Hematopoietic multipotent progenitor cell treated with erythropoietin and hydrocortisone succinate and interleukin-3 and kit ligand, for 8 days (in vitro differentiated cells): ENCODE measurements around the gene IBTK.
A peak's percentile ranks its signal among the peaks of the same experiment; 100 is the strongest.
"Not testable (repeated sequence)": the region's sequence is repeated elsewhere in the genome, so short reads cannot be mapped to it uniquely, and the experiment has no call there.

Experiments
- DNase-seq: peaks from one replicate; pipeline ENCODE4 v3.0.0-alpha.2; 2015

The IBTK gene

DNA sequence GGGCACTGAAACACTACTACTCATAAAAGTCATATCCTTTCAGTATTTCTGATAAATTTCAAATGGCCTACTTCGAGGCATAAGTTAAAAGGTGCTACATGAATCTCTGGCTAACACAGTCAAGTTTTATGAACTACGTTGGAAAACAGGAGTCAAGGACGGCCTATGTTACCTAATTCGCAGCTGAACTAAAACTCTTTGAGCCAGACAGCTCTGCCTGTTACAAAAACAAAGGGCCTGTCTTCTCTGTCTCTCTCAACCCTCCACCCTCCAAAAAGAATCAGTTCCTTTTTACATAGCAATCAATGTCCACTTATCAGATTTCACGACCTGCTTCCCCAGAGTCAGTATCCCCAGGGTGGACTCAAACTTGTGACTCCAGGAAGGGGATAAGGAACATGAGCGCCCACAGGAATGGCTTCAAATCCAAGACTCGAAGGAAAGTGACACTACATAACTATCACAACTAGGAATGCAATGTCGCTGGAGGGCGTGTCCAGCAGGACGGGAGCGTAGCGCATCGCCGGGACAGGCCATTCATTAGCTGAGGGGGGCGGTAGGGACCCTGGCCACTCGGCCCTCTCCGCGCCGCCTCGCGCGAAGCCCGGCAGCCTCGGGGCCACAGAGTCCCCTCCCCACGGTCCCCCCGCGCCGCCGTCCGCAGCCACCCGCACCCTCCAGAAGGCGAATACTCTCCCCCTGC is 591 bp downstream of the IBTK start:
- DNase-seq = peak; percentile 61

DNA sequence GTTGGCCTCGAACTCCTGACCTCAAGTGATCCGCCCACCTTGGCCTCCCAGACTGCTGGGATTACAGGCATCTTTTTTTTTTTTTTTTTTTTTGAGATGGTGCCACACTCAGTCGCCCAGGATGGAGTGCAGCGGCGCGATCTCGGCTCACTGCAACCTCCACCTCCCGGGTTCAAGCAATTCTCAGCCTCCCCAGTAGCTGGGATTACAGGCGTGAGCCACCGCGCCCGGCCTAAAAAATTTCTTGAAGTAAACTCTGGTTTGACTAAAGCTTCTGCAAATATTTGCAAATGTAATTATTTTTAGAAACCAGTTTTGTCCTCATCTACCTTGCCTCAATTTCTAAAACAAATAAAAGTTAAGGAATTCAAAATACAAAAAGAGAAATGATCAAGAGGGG is 1.2 kb downstream of the IBTK start:
- DNase-seq = no peak

DNA sequence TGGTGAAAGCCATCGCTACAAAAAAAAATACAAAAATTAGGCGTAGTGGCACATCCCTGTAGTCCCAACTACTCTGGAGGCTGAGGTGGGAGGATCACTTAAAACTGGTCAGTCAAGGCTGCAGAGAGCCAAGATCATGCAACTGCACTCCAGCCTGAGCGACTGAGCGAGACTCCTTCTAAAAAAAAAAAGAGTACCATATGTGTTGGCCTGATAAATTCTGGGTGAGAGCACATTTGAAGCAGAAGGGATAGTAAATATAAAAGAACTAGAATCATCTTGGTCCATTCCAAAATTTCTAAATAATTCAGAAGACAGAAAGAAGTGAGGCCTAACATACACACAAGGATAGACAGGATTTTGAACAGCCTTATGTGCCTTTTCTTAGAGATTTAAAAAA is 2.2 kb downstream of the IBTK start:
- peak; percentile 42 for DNase-seq

DNA sequence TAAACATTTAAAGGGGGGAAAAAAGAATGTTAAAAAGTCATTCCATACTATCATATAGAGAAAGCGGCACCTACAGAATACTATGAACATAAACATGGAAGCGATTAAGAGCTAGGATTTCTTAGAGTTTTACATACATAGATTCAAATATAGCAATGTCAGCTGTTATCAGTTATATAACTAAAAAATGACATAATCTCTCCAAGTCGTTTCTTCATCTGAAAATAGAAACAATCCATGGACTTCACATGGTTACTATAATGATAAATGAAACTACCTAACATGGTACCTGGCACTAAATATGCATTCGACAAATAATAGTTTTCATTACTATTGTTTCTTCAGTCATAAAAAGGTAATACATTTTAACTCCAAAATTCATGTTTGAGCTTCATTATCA is 3.7 kb downstream of the IBTK start:
- no peak for DNase-seq

DNA sequence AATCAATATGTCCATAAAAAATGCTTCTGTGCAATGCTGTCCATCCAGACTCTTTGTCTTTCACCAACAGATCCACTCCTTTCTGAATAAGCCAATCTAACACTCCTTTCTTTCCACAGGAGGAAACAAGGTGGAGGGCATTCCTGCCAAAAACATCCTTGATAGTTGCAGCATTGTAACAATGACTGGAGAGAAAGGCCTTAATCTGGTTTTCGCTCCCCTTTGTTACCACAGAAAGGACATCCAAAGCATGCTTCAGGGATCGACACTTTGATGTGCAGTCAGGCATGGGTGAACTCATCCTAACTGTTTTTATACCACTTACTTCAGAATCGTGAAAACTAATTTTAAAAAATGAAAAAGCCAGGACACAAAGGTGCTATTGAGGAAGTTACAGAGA is 7.4 kb downstream of the IBTK start:
- no peak for DNase-seq

DNA sequence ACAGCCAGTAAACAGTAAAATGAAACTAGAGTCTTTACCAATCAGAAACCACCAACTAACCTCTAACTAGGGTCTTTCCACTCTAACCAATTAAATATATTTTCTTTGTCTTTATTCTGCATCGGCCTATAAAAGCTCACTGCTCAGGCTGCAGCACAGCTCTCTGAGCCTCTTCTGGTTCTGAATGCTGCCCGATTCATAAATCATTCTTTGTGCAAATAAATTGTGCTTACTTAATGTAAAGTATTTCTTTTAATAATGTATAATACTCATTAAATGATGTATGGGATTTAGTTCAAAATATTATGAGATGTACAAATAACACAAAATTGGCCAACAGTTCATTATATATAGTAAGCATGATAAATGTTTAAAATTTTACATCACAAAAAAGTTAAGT is 7.9 kb downstream of the IBTK start:
- DNase-seq = no peak

DNA sequence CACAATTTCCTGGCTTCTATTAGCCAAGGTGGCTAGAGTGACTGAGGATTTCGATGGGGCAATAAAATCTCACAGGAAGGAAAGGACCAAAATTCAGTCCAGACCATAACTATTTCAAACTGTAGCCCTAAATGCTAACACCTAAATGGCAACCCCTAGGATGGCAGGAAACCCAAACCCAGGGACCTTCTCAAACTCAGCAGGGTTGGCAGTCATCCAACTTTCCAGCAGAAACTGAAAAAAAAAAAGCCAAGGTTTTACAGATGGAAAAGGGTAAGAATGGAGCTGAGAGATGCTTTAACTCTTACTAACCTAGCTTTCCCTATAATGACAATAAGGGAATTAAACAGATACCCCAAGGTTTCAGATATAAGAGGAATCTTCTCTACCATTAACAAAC is 10.5 kb downstream of the IBTK start:
- DNase-seq = peak; percentile 43

DNA sequence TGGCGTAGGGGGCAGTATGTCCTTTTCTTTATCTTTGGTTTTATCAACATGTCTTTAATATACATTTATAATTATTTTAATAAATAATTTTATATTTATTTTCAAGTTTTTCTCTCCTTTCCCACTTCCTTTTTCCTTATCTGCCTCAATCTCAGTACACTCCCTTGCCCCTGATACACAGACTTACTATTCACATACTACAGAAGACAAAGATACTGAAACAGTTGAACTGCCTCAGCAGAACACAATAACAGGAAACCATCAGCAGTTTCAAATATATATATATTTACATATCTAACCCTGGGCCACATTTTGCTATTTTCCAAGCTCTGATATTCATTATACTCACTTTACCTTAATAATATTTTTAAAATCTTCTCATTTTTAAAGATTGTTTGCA is 19.8 kb downstream of the IBTK start:
- peak; percentile 27 for DNase-seq

DNA sequence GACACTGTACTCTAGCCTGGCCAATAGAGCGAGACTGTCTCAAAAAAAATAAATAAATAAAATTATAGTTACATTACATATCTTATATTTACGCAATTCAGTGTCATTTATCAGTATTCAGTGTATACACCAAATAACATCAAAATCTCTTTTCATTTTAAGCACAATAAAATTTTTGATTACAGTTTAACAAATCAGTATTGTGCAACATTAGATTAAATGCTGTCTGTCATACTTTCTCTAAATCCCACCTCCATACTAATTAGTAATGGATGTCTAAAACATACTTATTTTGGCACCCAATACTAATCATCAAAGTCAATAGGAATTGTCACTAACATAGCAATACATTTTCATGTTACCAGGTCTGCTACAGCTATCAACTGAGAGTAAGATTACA is 27.4 kb downstream of the IBTK start:
- no peak for DNase-seq

DNA sequence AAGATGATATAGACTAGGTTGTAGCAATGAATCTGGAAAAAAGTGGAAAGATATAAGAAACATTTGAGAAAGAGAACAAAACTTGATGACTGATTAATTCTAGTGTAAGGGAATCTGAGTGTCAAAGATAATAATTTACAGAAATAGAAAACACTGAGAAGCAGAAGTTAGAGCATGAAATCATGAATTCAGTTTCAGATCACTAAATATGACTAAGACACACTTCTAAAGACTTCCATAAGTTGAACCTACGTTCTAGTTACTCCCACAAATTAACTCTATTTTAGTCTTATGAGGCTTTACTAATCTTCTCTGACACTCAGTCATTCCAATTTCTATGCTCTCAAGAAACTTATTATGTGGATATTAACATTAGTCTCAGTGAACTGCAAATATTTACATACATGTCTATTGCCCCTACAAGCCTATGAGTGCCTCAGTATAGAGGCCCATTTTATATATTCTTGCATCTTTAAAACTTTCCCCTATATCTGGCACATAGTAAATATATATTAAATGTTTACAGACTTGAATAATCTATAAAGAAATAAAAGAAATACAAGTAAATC is 30.4 kb downstream of the IBTK start:
- no peak for DNase-seq

DNA sequence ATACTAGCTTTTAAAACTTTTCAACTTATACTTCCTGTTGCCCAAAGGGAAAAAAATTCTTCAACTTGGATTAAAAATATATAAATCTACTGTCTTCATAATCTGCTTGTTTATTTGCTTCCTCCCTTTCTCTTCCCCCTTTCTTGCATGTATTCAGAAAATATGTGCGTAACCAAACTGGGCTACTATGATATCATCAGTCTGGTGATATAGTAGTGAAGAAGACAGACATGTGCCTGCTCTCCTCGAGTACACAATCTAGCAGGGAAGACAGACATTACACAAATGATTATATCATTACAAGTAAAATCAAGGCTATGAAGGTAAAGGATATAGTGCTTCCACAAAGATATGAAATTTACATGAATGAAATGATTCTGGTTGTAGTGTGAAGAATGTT is 31.0 kb downstream of the IBTK start:
- DNase-seq = no peak

DNA sequence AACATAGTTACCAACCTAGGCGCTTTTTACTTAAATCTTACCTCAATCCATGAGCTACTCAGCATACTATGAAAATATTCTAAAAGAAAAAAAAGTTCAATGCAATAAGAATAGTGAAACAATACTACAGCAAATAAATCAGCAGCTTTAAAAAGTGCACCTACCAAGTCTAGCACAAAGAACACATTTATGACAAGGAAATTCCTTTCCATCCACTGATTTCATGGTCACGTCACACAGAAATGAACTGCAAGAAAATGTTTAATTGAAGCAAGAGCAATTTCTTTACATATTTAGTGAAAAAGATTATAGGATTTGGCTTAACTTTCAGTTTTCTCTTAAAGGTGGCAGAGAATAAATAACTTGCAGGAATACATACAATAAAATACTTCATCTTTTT is 36.2 kb downstream of the IBTK start:
- no peak for DNase-seq

DNA sequence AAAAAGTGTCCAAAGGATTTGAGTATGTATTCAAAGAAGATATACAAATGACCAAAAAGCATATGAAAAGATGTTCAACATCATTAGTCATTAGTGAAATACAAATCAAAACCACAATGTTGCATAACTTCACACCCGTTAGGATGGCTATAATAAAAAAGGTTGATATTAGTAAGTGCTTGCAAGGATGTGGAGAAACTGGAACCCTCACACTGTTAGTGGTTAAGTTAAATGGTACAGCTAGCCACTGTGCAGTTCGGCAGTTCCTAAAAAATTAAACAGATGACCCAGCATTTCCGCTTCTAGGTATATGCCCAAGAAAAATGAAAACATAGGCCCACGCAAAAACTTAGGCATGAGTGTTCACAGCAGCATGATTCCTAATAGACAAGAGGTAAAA is 38.6 kb downstream of the IBTK start:
- DNase-seq = no peak

DNA sequence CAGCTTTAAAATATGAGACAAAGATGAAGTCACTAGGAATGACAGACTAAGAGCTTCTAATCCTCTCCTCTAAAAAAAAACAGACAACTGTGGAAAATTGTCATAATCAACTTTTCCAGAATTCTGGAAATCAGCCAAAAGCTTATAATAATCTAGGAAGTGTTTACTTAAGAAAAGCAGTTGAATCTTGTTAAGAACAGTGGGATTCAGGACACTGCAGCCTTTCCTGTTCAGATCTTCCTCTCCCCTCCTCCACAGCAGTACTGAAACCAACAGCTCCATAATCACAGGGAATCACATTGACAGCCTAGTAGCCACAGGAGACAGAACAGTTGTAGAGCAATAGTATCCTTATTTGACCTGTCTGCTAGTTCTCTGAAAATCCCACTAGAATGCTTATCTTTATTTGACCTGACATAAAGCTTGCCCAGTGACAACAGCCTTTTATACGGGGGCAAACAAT is 41.6 kb downstream of the IBTK start:
- DNase-seq = peak; percentile 92

DNA sequence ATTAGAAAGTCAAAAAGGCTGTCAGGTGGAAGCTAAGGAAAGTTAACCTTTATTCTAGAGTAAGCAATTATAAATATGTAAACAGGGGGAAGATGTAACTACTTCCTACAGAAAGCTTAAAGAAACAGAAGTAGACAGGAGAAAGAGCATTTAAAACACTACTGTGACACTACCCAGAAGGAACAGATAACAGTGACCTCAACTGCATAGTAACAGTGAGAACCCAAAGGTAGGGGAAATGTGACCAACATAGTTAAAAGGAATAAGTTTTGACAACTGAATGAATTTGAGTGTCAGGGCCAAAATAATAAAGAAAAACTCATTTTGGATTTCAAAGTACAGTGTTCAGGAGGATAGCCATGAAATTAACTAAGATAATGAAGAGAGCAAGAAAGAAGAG is 43.5 kb downstream of the IBTK start:
- DNase-seq = peak; percentile 37

DNA sequence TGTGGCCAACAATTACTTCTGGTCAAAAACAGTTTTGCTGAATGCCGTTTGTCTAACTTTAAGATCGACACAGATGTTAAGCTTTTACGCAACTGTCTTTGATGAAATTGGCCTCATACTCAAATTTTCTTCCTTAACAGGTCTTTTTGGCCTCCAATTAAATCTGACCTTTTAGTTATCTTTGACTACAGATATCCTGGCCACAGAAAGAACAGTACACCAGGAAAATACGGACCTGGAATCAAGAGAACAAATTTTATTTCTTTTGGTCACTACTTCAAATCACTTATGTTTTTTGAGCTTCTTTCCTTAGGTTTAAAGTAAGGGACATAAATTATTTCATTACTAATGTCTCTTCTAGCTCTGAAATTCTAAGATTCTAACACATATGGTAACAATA is 49.8 kb downstream of the IBTK start:
- no peak for DNase-seq

DNA sequence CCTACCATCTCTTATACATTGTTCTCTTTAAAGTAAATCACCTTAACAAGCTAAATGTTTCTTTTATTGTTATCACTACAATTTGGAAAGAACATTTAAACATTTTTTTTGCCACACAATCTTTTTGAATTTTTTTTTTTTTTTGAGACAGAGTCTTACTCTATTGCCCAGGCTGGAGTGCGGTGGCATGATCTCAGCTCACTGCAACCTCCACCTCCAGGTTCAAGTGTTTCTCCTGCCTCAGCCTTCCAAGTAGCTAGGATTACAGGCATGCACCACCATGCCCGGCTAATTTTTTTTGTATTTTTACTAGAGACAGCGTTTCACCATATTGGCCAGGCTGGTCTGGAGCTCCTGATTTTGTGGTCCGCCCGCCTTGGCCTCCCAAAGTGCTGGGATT is 50.3 kb downstream of the IBTK start:
- not testable (repeated sequence) for DNase-seq

DNA sequence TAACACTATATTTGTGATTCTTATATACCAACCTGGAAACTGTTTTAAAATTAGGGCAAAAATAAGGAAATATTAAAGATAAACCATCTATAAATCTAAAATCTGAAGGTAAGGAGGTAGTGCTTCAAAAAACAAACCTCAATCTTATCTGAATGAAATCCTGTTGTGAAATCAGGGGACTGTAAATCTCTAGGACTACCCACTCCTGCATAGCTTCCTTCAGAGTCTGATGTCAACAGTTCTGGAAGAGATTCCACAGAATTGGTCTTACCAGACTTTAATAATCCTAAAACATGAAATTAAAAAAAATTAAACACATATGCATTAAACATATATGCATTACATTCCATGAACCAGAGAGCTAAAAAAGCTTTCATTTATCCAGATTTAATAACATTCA is 51.4 kb downstream of the IBTK start:
- DNase-seq = no peak

DNA sequence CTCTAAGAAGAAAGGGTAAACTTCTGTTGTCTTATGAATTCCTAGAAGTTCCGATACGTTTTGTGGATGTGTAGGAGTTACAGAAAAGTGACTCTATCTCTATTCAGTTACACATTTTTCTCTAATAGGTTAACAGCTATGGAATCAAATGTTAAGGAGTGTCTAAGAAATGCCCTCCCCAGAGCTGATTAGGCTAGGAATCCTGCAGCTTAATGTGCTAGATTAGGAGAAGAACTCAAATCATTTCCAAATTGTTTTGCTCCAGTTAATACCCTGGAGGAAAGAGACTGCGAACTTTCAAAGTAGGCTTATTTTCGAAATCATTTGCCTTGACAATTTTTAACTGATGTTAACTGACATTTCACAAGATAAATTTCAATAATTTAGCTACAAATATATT is 51.9 kb downstream of the IBTK start:
- DNase-seq = no peak

DNA sequence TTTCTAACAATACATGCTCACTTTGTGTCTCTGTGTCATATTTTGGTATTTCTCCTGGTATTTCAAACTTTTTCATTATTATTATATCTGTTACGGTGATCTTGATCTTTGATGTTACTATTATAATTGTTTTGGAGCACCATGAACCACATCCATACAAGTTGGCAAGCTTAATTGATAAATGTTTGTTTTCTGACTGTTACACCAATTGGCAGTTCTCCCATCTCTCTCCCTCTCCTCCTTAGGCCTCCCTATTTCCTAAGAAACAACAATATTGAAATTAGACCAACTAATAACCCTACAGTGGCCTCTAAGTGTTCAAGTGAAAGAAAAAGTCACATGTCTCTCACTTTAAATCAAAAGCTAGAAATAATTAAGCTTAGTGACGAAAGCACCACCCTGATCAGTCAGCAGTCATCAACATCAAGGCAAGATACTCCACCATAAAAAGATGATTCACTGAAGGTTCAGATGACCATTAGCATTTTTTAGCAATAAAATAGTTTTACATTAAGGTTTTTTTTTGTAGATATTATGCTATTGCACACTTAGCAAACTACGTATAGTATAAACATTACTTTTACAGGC is 61.5 kb downstream of the IBTK start:
- DNase-seq = no peak

DNA sequence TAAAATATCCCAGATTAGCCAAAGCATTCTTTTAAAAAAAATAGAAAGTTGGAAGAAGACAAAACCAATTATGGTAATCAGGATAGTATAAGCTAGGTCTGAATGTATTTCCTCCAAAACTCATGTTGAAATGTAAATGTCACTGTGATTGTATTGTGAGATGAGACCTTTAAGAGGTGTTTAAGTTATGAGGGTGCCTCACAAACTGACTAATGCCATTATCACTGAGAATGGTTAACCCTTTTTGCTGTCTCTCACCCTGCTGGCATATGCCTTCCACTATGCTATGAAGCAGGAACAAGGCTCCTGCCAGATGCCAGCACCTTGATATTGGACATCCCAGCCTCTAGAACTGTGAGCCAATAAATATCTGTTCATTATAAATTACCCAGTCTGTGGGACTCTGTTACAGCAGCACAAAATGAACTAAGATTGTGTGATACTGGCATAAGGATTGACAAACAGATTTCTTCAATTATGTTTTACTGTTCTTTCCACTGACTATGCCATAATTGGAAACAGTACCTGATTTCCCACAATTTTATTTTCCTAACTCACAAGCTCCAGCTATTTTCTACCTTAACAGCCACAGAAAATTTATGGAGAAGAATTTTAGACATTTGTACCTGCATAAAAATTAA is 63.8 kb downstream of the IBTK start:
- DNase-seq = no peak

DNA sequence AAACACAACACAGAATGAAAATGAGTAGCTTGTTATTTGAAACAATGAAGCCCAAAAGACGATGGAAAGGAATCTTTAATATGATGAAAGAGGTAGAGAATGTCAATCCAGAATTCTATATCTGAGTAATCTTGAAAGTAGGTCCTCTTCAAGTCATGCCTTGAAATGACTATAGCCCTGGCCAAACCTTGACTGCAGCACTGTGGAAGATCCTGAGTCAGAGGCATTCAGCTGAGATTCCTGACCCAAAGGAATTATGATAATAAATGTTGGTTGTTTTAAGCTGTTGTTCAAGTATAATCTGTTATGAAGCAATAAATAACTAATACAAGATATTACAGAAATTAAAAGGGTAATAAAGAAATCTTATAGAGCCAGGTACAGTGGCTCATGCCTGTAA is 64.8 kb downstream of the IBTK start:
- no peak for DNase-seq

DNA sequence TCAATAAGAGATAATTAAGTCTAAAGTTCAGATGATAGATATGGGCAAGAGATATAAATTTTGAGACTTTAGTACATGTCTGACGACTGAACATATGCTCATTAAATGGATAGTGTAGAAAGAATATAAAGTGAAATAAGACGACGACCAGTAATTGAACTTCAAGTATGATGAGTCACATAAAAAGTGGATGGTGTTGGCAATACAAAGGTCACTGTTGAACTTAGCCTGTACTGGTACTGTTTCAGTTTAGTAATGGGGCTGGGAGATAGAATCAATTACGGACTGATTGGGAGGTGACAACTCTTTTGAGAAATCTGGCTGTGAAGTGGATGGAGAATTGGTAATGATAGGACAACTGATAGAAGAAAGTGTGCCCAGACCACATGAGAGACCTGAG is 68.1 kb downstream of the IBTK start:
- no peak for DNase-seq

DNA sequence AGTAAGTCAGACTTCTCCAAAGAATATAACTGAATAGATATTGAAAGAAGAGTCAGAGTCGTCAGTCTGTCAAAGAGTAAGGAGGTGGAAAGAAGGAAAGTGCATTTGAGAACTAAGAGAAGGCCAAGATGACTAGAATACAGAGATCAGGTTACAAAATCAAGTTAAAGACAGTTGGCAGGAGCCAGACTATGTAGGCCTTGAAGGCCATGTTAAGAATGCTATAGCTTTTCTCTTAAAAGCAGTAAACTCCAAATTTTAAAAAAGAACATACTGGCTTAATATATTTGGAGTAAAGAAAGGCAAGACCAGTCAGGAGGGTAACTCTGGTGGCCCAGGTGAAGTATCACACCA is 68.8 kb downstream of the IBTK start:
- no peak for DNase-seq
